Measurements from ENCODE around the gene ZNF525.
"Not testable (repeated sequence)": the region's sequence is repeated elsewhere in the genome, so short reads cannot be mapped to it uniquely, and the experiment has no call there.

GRCh38 chr19:53397918-53398317 lies 32.4 kb downstream of the ZNF525 start:
- not testable (repeated sequence) for TF ChIP-seq CTCF (IDR thresholded peaks at IDR 0.05); POLR2A (IDR thresholded peaks at IDR 0.05); POLR2AphosphoS5 (IDR thresholded peaks at IDR 0.05; ENCODE audit: insufficient read depth in 1 of 2, low read depth in 1 of 2)
